Measurements from ENCODE around the gene SUN5. TPM values are rescaled to one million over a fixed set of nuclear protein-coding genes. Genes with fewer than 3 reads are reported as not detected.

Gene SUN5
- total and polyA plus RNA-seq, 2 of the 8 experiments (the other 6 are each of a cell fraction or from before 2014, with no cell fraction given), result not detected

GRCh38 chr20:33012327-33013189 is 8.3 kb upstream of the SUN5 start (continued):
- TF ChIP-seq E2F6 (IDR thresholded peaks at IDR 0.05) (no peak), SP2 (IDR thresholded peaks at IDR 0.05; ENCODE audit: low read length) (no peak), RNF2 (IDR thresholded peaks at IDR 0.05; ENCODE audit: borderline replicate concordance, low read depth, low read length, missing control alignments, poor library complexity, severe bottlenecking) (no peak), BRCA1 (IDR thresholded peaks at IDR 0.05; ENCODE audit: low read depth, low read length) (no peak), EZH2 (IDR thresholded peaks at IDR 0.05; ENCODE audit: low read depth, low read length, severe bottlenecking) (no peak), JUN (IDR thresholded peaks at IDR 0.05; ENCODE audit: low read depth, low read length) (no peak), CBX5 (IDR thresholded peaks at IDR 0.05; ENCODE audit: low read depth, low read length) (no peak), BCL11A (IDR thresholded peaks at IDR 0.05; ENCODE audit: low read depth in 2 of 2, low read length in 2 of 2) (no peak), CTCF (IDR thresholded peaks at IDR 0.05; ENCODE audit: control extremely low read depth in 1 of 3, insufficient read depth in 1 of 3, low read depth in 1 of 3, low read length in 3 of 3) (no peak)
